Keratinocyte (primary cell): ENCODE results near the gene SIMC1. TPM values are rescaled to one million over a fixed set of nuclear protein-coding genes. Genes with fewer than 3 reads are reported as not detected.
"Not testable (repeated sequence)": the region's sequence is repeated elsewhere in the genome, so short reads cannot be mapped to it uniquely, and the experiment has no call there.

Source experiments
- DNase-seq: peaks from one replicate; pipeline ENCODE4 v3.0.0-alpha.2; 2011; ENCODE audit warnings: low read depth, missing footprints, low spot score
- FAIRE-seq: peaks from 2 replicates; lab custom pipeline; 2011; peaks lifted over from hg19 to GRCh38; lab: Jason Lieb, UNC
- H2AFZ ChIP-seq: 2 replicates; pipeline ENCODE4 v1.6.0; 2012; ENCODE audit warnings: low read length, control low read depth, inconsistent platforms; ENCODE audit not compliant: control insufficient read depth
- H3K27ac ChIP-seq: 2 replicates; pipeline ENCODE4 v1.5.1; 2011; ENCODE audit warnings: low read length; ENCODE audit not compliant: control insufficient read depth, insufficient read depth
- H3K27me3 ChIP-seq: 3 replicates; pipeline ENCODE4 v1.6.0; 2011; ENCODE audit warnings: low read length; ENCODE audit not compliant: control insufficient read depth, insufficient read depth; ENCODE audit errors: extremely low read depth
- H3K36me3 ChIP-seq, 2 experiments: 2 replicates in 1 of 2; 3 replicates in 1 of 2; pipeline ENCODE4 v1.5.1; 2011; ENCODE audit warnings: low read length in 2 of 2, mild to moderate bottlenecking in 1 of 2; ENCODE audit not compliant: control insufficient read depth in 2 of 2, insufficient read depth in 2 of 2; ENCODE audit errors: extremely low read depth in 1 of 2
- H3K4me1 ChIP-seq: 3 replicates; pipeline ENCODE4 v1.5.1; 2011; ENCODE audit warnings: low read length; ENCODE audit not compliant: control insufficient read depth, insufficient read depth; ENCODE audit errors: extremely low read depth
- H3K4me2 ChIP-seq: 3 replicates; pipeline ENCODE4 v1.6.0; 2011; ENCODE audit warnings: low read depth, low read length; ENCODE audit not compliant: control insufficient read depth, insufficient read depth; ENCODE audit errors: extremely low read depth
- H3K4me3 ChIP-seq, 3 experiments: fragments of 200-600 bp in 1 of 3; sonication (generic) in 1 of 3; 2 replicates in 2 of 3; 3 replicates in 1 of 3; pipeline ENCODE4 v1.5.1; 2011 to 2016; ENCODE audit warnings: low read length in 3 of 3, mild to moderate bottlenecking in 3 of 3, control low read depth in 2 of 3, inconsistent platforms in 1 of 3, low read depth in 1 of 3, mixed read lengths in 1 of 3, mixed run types in 1 of 3, moderate library complexity in 1 of 3; ENCODE audit not compliant: control insufficient read depth in 2 of 3, insufficient read depth in 2 of 3; ENCODE audit errors: extremely low read depth in 1 of 3
- H3K79me2 ChIP-seq: 2 replicates; pipeline ENCODE4 v1.6.0; 2012; ENCODE audit warnings: low read length; ENCODE audit not compliant: control insufficient read depth, insufficient read depth
- H3K9ac ChIP-seq: 3 replicates; pipeline ENCODE4 v1.6.0; 2011; ENCODE audit warnings: low read length; ENCODE audit not compliant: control insufficient read depth, insufficient read depth; ENCODE audit errors: extremely low read depth
- H3K9me1 ChIP-seq: 3 replicates; pipeline ENCODE4 v1.6.0; 2011; ENCODE audit warnings: low read length; ENCODE audit not compliant: control insufficient read depth, insufficient read depth; ENCODE audit errors: extremely low read depth
- H3K9me3 ChIP-seq: 2 replicates; pipeline ENCODE4 v1.5.1; 2012; ENCODE audit warnings: low read depth, low read length; ENCODE audit not compliant: control insufficient read depth
- H4K20me1 ChIP-seq: 3 replicates; pipeline ENCODE4 v1.6.0; 2011; ENCODE audit warnings: low read length; ENCODE audit not compliant: control insufficient read depth, insufficient read depth; ENCODE audit errors: extremely low read depth
- CTCF ChIP-seq, 3 experiments: IDR thresholded peaks in 1 of 3; conservative IDR thresholded peaks in 1 of 3; optimal IDR thresholded peaks in 1 of 3; 2 replicates in 2 of 3; 3 replicates in 1 of 3; pipeline versions ENCODE3 to v1.5.1; 2011; ENCODE audit warnings: low read length in 3 of 3, mild to moderate bottlenecking in 3 of 3, moderate library complexity in 2 of 3, control low read depth in 1 of 3, inconsistent platforms in 1 of 3; ENCODE audit not compliant: insufficient read depth in 2 of 3; ENCODE audit errors: extremely low read depth in 1 of 3
- EZH2 ChIP-seq: IDR thresholded peaks from one replicate; pipeline ENCODE4 v1.6.1; 2012; ENCODE audit warnings: inconsistent platforms, mild to moderate bottlenecking, low read length, moderate library complexity
- dilution Hi-C: fragments of 300-500 bp; cut with MboI; formaldehyde crosslinking; loops from one replicate; pipeline ENCODE4 v1.7.0; 2020; ENCODE audit warnings: low sequenced_read_pairs; ENCODE audit not compliant: extremely low pct_ligation_motif_present
- polyA plus RNA-seq, 5 experiments: library from polyadenylated mRNA; depleted of rRNA in 3 of 5; stranded (reverse) in 3 of 5; stranded (forward) in 1 of 5; unstranded in 1 of 5; fragments of >200 nt; gene quantifications; 1 replicate in 1 of 5; 2 replicates in 3 of 5; 3 replicates in 1 of 5; pipeline versions ENCODE4 v1.2.1 to v1.2.3, GENCODE V29; 2011 to 2012; ENCODE audit warnings: missing spikeins in 2 of 5, low read depth in 1 of 5, low replicate concordance in 1 of 5

Gene SIMC1
- polyA plus RNA-seq, 1 donor (not counting 4 experiments of a cell fraction or from before 2014, with no cell fraction given) = 5.2 TPM

GRCh38 chr5:176290057-176290840, 52.0 kb downstream of the SIMC1 start:
- H2AFZ ChIP-seq, H3K79me2 ChIP-seq, H4K20me1 ChIP-seq, H3K9me3 ChIP-seq, H3K27me3 ChIP-seq, DNase-seq, H3K4me1 ChIP-seq, H3K4me2 ChIP-seq, H3K9me1 ChIP-seq, H3K36me3 ChIP-seq, H3K4me3 ChIP-seq, H3K9ac ChIP-seq, dilution Hi-C loops, H3K27ac ChIP-seq: not testable (repeated sequence)
- FAIRE-seq = peak; percentile 36

GRCh38 chr5:176305356-176305755, 67.1 kb downstream of the SIMC1 start:
- FAIRE-seq, H3K9ac ChIP-seq, H3K27me3 ChIP-seq, DNase-seq, H2AFZ ChIP-seq, dilution Hi-C loops, H3K9me3 ChIP-seq, H3K27ac ChIP-seq, H3K79me2 ChIP-seq, H3K4me1 ChIP-seq, H3K9me1 ChIP-seq, H3K36me3 ChIP-seq, H3K4me3 ChIP-seq, H4K20me1 ChIP-seq, H3K4me2 ChIP-seq: not testable (repeated sequence)

GRCh38 chr5:176317534-176318374, 79.5 kb downstream of the SIMC1 start:
- Histone ChIP-seq H3K79me2 (no peaks in the 10 kb centered on the region), H3K9me1 (no peaks in the 10 kb centered on the region), H3K4me2 (no peak overlapping the region), H3K36me3 (peaks cover 4% of the 10 kb centered on the region in 2 experiments), H3K4me3 (no peak overlapping the region), H3K27ac (no peak overlapping the region), H2AFZ (no peak overlapping the region), H3K9ac (no peak overlapping the region), H3K27me3 (no peaks in the 10 kb centered on the region), H3K4me1 (no peaks in the 10 kb centered on the region), H4K20me1 (no peaks in the 10 kb centered on the region), H3K9me3 (no peaks in the 10 kb centered on the region)
- dilution Hi-C loops = no loop called here
- DNase-seq (no peak), FAIRE-seq (no peak)
- TF ChIP-seq CTCF (optimal IDR thresholded peaks at IDR 0.05 in 1 of 3, IDR thresholded peaks at IDR 0.05 in 1 of 3, conservative IDR thresholded peaks at IDR 0.05 in 1 of 3; ENCODE audit: extremely low read depth in 1 of 3, insufficient read depth in 2 of 3, low read length in 3 of 3) (no peak), EZH2 (no peak)
